Gastrocnemius medialis (tissue), 4 donors: ENCODE data around the gene MAML2. TPM values are rescaled to one million over a fixed set of nuclear protein-coding genes. Genes with fewer than 3 reads are reported as not detected.

Source experiments
- ATAC-seq, 2 donors: fragments of 150-250 bp; one replicate each; pipeline ENCODE4 v1.9.1; 2016
- DNase-seq, 2 donors: peaks; one replicate each; pipeline ENCODE4 v3.0.0-alpha.2; 2019
- H3K27ac ChIP-seq, 4 donors: fragments of 200-600 bp; sonication (generic); 1 replicate in 1 of 4; 2 replicates in 3 of 4; pipeline ENCODE4 v1.5.1; 2016 to 2018; ENCODE audit warnings: mild to moderate bottlenecking in 2 of 4, moderate library complexity in 1 of 4
- H3K27me3 ChIP-seq, 3 donors: fragments of 200-600 bp; sonication (generic) in 2 of 3; 1 replicate in 1 of 3; 2 replicates in 2 of 3; pipeline versions ENCODE4 v1.5.1 to v1.6.0; 2016 to 2019; ENCODE audit warnings: mild to moderate bottlenecking in 1 of 3, moderate library complexity in 1 of 3
- H3K36me3 ChIP-seq, 2 donors: fragments of 200-600 bp; sonication (generic) in 1 of 2; one replicate each; pipeline ENCODE4 v1.5.1; 2017 to 2018
- H3K4me1 ChIP-seq, 2 donors: fragments of 200-600 bp; sonication (generic) in 1 of 2; one replicate each; pipeline ENCODE4 v1.5.1; 2016 to 2017; ENCODE audit warnings: mild to moderate bottlenecking in 2 of 2
- H3K4me3 ChIP-seq, 4 donors: fragments of 200-600 bp; sonication (generic) in 3 of 4; 1 replicate in 1 of 4; 2 replicates in 3 of 4; pipeline ENCODE4 v1.5.1; 2016 to 2019; ENCODE audit warnings: mild to moderate bottlenecking in 2 of 4
- H3K9me3 ChIP-seq, 3 donors: fragments of 200-600 bp; sonication (generic) in 2 of 3; 1 replicate in 1 of 3; 2 replicates in 2 of 3; pipeline ENCODE4 v1.5.1; 2016 to 2019
- POLR2A ChIP-seq, 2 donors: fragments of 450-650 bp; IDR thresholded peaks; one replicate each; pipeline ENCODE4 v1.6.1; 2017; ENCODE audit warnings: antibody characterized with exemption in 2 of 2, mild to moderate bottlenecking in 2 of 2, moderate library complexity in 2 of 2
- in situ Hi-C, 4 donors: fragments of 200-750 bp; cut with MboI; loops; one replicate each; pipeline versions ENCODE4 v1.15.0 to v1.8.0; 2017; ENCODE audit warnings: low sequenced_read_pairs in 4 of 4
- intact Hi-C: fragments of 100-400 bp; cut with DNase I; formaldehyde crosslinking; loops from one replicate; pipeline ENCODE4 v1.15.1; 2023; ENCODE audit warnings: low total_unique reads
- total RNA-seq, 4 donors: library from RNA; depleted of rRNA; stranded (reverse); fragments of >200 nt; gene quantifications; one replicate each; pipeline versions ENCODE4 v1.1.0 to v1.2.3, GENCODE V29; 2016
- TF ChIP-seq, protein P1 (sequence below), 5 experiments: fragments of 450-650 bp in 3 of 5; fragments of 200-600 bp in 2 of 5; sonication (generic) in 2 of 5; IDR thresholded peaks in 4 of 5; conservative IDR thresholded peaks in 1 of 5; 1 replicate in 4 of 5; 2 replicates in 1 of 5; pipeline ENCODE4 v1.5.1; 2016 to 2019; ENCODE audit warnings: antibody characterized with exemption in 5 of 5, mild to moderate bottlenecking in 3 of 5, moderate library complexity in 3 of 5

Gene MAML2
- total RNA-seq, 4 donors from 2014 or later = 4.1 to 6.3 (median 4.8) TPM

- Histone ChIP-seq H3K36me3 (no peaks in the 10 kb centered on the region), H3K9me3 (no peaks in the 10 kb centered on the region), H3K27me3 (no peaks in the 10 kb centered on the region), H3K27ac (no peak overlapping the region), H3K4me1 (peaks cover 0 to 9% of the 10 kb centered on the region in 2 donors), H3K4me3 (no peak overlapping the region)
- TF ChIP-seq, protein P1, sequence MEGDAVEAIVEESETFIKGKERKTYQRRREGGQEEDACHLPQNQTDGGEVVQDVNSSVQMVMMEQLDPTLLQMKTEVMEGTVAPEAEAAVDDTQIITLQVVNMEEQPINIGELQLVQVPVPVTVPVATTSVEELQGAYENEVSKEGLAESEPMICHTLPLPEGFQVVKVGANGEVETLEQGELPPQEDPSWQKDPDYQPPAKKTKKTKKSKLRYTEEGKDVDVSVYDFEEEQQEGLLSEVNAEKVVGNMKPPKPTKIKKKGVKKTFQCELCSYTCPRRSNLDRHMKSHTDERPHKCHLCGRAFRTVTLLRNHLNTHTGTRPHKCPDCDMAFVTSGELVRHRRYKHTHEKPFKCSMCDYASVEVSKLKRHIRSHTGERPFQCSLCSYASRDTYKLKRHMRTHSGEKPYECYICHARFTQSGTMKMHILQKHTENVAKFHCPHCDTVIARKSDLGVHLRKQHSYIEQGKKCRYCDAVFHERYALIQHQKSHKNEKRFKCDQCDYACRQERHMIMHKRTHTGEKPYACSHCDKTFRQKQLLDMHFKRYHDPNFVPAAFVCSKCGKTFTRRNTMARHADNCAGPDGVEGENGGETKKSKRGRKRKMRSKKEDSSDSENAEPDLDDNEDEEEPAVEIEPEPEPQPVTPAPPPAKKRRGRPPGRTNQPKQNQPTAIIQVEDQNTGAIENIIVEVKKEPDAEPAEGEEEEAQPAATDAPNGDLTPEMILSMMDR (IDR thresholded peaks at IDR 0.05 in 4 of 5, conservative IDR thresholded peaks at IDR 0.05 in 1 of 5) = no peak
- TF ChIP-seq POLR2A (IDR thresholded peaks at IDR 0.05) = no peak
- in situ Hi-C loops (no loop called here), intact Hi-C loops (no loop called here)
- DNase-seq = no peak
- no peak for ATAC-seq
These were observed 206.2 kb downstream of the MAML2 start for GRCh38 chr11:96136613-96137298.

DNA sequence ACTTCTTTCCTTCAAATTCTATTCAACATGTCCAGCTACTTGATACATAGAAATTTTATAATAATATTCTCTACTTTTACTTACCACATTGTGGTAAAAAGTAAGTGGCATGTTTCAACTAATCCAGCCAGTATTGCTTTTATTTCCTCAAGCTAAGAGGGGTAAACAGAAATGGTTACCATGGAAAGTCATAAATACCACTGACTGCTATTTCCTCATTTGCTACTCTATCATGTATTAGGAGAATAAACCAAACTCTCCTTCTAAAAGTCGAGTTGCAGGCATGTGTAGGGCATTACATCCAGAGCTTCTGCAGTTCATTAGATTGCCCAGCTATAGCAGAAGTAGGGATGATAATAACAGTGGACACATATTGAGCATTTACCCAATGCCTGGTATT, 208.4 kb downstream of the MAML2 start:
- no peak for DNase-seq
- Histone ChIP-seq H3K36me3 (no peaks in the 10 kb centered on the region), H3K4me1 (peaks cover 0 to 9% of the 10 kb centered on the region in 2 donors), H3K4me3 (no peak overlapping the region), H3K9me3 (no peaks in the 10 kb centered on the region), H3K27ac (no peak overlapping the region), H3K27me3 (no peaks in the 10 kb centered on the region)
- no peak for TF ChIP-seq POLR2A (IDR thresholded peaks at IDR 0.05)
- TF ChIP-seq, protein P1 (IDR thresholded peaks at IDR 0.05 in 4 of 5, conservative IDR thresholded peaks at IDR 0.05 in 1 of 5) = no peak
- in situ Hi-C loops = no loop called here
- ATAC-seq = peak in 1 of 2 donors; percentile 24
- intact Hi-C loops = no loop called here

DNA sequence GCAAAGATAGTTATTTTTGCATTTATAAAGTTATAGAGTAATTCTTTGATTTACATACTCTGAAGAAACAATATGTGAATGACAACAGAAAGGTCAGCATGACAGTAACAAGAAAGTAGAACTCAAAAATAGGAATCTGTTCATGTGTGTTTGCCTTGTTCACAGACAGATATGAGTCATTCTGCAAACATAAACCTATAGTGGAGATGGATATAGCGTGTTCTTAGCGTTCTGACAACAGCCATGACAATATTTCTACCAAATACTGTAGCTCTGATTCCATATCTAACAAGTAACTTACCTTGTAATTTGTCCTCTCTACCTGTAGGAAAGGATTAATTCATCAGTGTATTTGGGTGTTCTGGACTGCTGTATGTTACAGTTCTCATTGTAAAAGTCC, 210.6 kb downstream of the MAML2 start:
- intact Hi-C loops = no loop called here
- Histone ChIP-seq H3K36me3 (no peaks in the 10 kb centered on the region), H3K27ac (no peak overlapping the region), H3K27me3 (no peaks in the 10 kb centered on the region), H3K4me1 (peaks cover 0 to 8% of the 10 kb centered on the region in 2 donors), H3K9me3 (no peaks in the 10 kb centered on the region), H3K4me3 (no peak overlapping the region)
- no peak for DNase-seq
- in situ Hi-C loops = no loop called here
- no peak for ATAC-seq
- TF ChIP-seq, protein P1 (IDR thresholded peaks at IDR 0.05 in 4 of 5, conservative IDR thresholded peaks at IDR 0.05 in 1 of 5) = no peak
- TF ChIP-seq POLR2A (IDR thresholded peaks at IDR 0.05) = no peak

DNA sequence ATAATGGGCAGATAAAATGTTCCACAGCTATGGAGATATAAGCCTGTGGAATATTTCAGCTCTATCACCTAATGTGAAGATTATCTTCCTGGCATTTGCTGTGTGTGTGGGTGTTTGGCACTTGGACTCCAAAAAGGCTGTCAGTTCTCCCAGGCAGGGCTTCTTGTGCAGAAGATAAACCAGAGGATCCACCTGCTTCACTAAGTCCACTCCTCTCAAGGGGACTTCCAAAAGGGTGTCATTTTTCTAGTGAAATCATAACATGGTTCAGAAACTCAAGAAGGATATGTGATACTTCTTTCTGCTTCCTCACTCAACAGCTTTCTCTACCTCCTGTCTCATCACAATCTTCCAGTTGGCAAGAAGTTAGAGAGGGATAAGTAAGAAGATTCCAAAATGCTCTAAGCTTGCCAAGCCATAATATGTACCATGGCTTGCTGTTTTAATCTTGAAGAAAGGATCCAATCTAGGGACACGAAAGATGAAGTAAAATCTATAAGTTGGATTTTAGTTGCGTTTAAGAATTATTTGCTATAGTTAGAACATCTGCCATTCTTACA, 212.9 kb downstream of the MAML2 start:
- H3K27ac ChIP-seq = no peak overlapping the region
- no peaks in the 10 kb centered on the region for H3K4me1 ChIP-seq
- no peak overlapping the region for H3K4me3 ChIP-seq
- H3K27me3 ChIP-seq = no peaks in the 10 kb centered on the region
- H3K36me3 ChIP-seq = no peaks in the 10 kb centered on the region
- DNase-seq (no peak), ATAC-seq (no peak)
- intact Hi-C loops (no loop called here), in situ Hi-C loops (no loop called here)
- TF ChIP-seq, protein P1 (IDR thresholded peaks at IDR 0.05 in 4 of 5, conservative IDR thresholded peaks at IDR 0.05 in 1 of 5) = no peak
- TF ChIP-seq POLR2A (IDR thresholded peaks at IDR 0.05) = no peak
- no peaks in the 10 kb centered on the region for H3K9me3 ChIP-seq
